Measurements from ENCODE around the gene PRKN.

The PRKN gene

DNA sequence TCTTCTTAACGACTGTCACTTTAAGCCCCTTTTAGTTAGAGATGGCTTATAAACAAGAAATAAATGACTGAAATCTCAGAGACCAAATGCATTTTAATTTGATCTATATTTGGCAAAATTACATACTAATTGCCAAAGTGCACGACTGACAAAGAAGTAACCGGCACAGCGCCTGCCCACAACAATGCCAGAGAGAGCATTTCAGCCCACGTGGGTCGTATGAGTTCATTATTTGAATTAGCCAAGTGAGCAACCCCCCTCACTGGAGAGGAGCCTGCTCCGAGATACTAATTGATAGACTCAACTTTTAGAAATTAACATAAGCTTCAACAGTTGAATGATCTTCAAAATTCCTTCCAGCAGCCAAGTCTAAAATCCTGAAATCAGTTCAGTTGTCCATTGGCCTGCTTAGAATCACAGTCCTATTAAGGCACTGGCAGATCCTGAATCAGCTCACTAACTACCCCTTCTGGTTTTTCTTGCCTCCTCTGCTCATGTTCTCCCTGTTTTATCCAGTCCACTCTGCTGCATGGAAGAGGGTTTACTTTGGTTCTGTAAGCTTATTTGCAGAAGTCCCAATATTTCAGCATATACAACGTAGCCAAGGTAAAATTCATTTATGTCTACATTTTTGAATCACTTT lies 934.6 kb downstream of the PRKN start:
- TF ChIP-seq, protein P1, sequence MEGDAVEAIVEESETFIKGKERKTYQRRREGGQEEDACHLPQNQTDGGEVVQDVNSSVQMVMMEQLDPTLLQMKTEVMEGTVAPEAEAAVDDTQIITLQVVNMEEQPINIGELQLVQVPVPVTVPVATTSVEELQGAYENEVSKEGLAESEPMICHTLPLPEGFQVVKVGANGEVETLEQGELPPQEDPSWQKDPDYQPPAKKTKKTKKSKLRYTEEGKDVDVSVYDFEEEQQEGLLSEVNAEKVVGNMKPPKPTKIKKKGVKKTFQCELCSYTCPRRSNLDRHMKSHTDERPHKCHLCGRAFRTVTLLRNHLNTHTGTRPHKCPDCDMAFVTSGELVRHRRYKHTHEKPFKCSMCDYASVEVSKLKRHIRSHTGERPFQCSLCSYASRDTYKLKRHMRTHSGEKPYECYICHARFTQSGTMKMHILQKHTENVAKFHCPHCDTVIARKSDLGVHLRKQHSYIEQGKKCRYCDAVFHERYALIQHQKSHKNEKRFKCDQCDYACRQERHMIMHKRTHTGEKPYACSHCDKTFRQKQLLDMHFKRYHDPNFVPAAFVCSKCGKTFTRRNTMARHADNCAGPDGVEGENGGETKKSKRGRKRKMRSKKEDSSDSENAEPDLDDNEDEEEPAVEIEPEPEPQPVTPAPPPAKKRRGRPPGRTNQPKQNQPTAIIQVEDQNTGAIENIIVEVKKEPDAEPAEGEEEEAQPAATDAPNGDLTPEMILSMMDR (IDR thresholded peaks at IDR 0.05; ENCODE audit: low read depth, low read length, missing control alignments): no peak
- DNase-seq (ENCODE audit: low read depth): no peak
- H3K4me3 ChIP-seq (ENCODE audit: low read depth, low read length): no peak overlapping the region

DNA sequence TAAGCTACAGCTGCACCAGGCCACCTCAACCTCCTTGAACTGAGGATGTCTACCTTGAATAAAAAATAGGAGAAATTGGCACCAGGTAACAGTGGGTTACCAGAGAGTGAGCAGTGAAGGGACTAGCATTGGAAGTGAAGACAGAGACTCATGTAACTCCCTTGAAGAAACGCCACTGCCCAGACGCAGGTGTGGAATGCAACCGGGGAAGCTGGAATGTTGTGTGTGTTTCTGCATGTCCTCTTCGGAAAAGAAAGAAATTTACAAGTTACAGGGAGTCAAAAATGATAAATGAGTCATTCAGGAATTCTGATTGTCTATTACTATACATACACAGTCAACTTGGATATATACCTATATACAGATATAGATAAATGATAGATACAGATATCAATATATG lies 939.0 kb downstream of the PRKN start:
- TF ChIP-seq, protein P1 (IDR thresholded peaks at IDR 0.05; ENCODE audit: low read depth, low read length, missing control alignments): no peak
- H3K4me3 ChIP-seq (ENCODE audit: low read depth, low read length): no peak overlapping the region
- no peak for DNase-seq (ENCODE audit: low read depth)

DNA sequence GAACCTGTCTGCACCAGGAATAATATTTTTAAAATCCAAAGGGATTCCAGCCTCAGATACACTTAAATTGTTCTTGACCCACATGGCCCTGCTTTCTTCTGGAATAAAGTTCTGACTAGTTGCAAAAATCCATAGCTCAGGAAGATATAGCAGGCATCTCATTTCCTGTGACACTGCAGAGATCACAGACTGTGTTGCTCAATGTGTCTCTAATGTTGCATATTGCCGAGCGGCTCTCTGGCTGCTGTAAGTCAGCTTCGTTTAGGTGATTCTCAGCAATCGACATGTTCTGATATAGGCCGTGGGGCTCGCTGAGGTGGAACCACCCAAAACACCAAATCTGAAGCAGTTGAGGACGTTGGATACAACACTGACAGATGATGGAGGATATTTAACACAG lies 955.4 kb downstream of the PRKN start:
- no peak overlapping the region for H3K4me3 ChIP-seq (ENCODE audit: low read depth, low read length)
- DNase-seq (ENCODE audit: low read depth): no peak
- TF ChIP-seq, protein P1 (IDR thresholded peaks at IDR 0.05; ENCODE audit: low read depth, low read length, missing control alignments): no peak

DNA sequence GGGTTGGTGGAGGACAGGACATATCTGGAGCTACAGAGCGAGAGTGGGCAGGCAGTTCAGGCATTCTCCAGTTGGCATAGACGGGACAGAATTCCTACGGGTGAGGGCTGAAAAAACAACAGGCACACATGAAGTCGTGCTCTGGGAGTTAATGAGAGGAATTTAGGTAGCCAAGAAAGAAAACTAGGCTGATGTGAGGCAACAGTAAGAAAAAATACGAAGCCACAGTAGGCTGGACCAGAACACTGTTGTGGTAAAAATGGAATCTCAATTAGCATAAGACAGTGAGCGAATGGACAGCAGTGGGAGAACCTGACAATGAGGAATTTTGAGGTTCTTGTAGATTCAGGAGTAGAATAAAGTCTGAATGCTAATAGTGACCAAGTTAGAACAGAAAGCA lies 965.6 kb downstream of the PRKN start:
- no peak for DNase-seq (ENCODE audit: low read depth)
- TF ChIP-seq, protein P1 (IDR thresholded peaks at IDR 0.05; ENCODE audit: low read depth, low read length, missing control alignments): no peak
- no peak overlapping the region for H3K4me3 ChIP-seq (ENCODE audit: low read depth, low read length)

DNA sequence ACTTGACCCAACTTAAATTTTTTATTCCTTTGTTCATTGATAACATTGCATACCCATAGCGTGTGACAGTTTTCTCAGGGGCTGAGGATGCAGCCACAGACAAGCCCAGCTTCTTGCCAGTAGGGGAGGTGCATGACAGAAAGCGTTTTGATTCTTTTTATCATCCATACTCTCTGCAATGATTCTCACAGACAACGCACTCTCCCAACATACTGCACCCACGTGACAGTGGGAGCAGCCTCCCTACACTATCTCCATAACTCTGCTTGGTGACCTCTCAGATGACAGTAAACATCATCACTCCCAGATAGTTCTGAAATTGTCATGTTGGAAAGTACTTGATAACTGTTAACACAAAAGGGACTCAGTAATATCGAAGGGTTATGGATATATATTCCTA lies 972.5 kb downstream of the PRKN start:
- no peak overlapping the region for H3K4me3 ChIP-seq (ENCODE audit: low read depth, low read length)
- TF ChIP-seq, protein P1 (IDR thresholded peaks at IDR 0.05; ENCODE audit: low read depth, low read length, missing control alignments): no peak
- DNase-seq (ENCODE audit: low read depth): no peak

DNA sequence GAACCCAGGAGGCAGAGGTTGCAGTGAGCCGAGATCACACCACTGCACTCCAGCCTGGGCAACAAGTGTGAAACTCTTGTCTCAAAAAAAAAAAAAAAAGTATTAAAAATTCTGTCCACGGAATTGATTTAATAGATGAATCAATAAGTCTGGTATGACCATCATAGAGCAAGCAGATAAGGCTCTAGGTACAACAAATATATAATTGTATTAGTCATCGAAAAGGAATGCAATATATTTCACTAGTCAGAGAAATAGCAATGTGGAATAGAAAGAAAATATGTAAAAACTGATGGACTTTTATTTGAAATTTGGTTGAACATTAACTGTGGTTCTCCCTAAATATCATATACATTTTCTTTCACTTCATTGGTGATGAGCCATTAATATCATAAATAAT lies 976.9 kb downstream of the PRKN start:
- DNase-seq (ENCODE audit: low read depth): no peak
- H3K4me3 ChIP-seq (ENCODE audit: low read depth, low read length): no peak overlapping the region
- TF ChIP-seq, protein P1 (IDR thresholded peaks at IDR 0.05; ENCODE audit: low read depth, low read length, missing control alignments): no peak

DNA sequence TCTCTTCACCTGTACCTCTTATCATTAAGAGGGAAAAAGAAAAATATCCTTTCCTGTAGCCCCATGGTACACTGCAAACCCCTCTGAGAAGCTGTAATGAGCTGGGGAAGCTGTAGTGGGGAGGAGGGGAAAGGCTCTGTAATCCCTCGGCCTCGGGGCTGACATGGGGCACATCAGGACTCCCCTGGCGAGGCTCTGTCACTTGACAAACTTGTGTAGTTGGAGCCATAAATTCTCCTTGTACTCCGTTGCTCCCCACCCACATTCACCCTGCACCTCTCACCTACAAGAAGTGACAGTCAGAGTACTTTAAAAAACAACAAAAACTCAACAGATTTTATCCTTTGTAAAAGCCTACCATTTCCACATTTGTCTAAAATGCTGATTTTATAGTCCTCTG lies 978.0 kb downstream of the PRKN start:
- TF ChIP-seq, protein P1 (IDR thresholded peaks at IDR 0.05; ENCODE audit: low read depth, low read length, missing control alignments): no peak
- no peak overlapping the region for H3K4me3 ChIP-seq (ENCODE audit: low read depth, low read length)
- DNase-seq (ENCODE audit: low read depth): no peak

Measured in GM12864 (cell line).